SK-N-SH (cell line): ENCODE data around the gene STARD10. TPM values are rescaled to one million over a fixed set of nuclear protein-coding genes. Genes with fewer than 3 reads are reported as not detected.

Experiments used
- CTCF ChIA-PET: fragments of 300-600, 350-600 bp; formaldehyde crosslinking; extraction: SDS; loops from one replicate; lab custom pipeline; 2021; lab: Yijun Ruan, JAX
- POLR2A ChIA-PET: fragments of 350-600 bp; sonication (Branson Sonifier 250); formaldehyde crosslinking; extraction: SDS; loops from one replicate; lab custom pipeline; 2020; ENCODE audit warnings: antibody characterized with exemption, inconsistent platforms; lab: Yijun Ruan, JAX
- DNase-seq: peaks from one replicate; pipeline ENCODE4 v3.0.0; 2012
- H2AFZ ChIP-seq: fragments of 200-600 bp; sonication (generic); 2 replicates; pipeline ENCODE4 v1.8.1; 2016; ENCODE audit warnings: antibody characterized with exemption, mild to moderate bottlenecking, low read depth
- H3F3A ChIP-seq: fragments of 200-600 bp; sonication (generic); replicated peaks from 2 replicates; pipeline ENCODE3; 2016; ENCODE audit warnings: antibody characterized with exemption, mild to moderate bottlenecking; ENCODE audit not compliant: insufficient read depth
- H3K27ac ChIP-seq, 2 experiments: fragments of 200-500 bp in 1 of 2; fragments of 200-600 bp in 1 of 2; sonication (Bioruptor generic) in 1 of 2; sonication (generic), shearing (Covaris generic) in 1 of 2; 2 replicates each; pipeline versions ENCODE4 v1.5.1 to v1.6.1; 2014 to 2016; ENCODE audit warnings: low read depth in 2 of 2, inconsistent platforms in 1 of 2, low read length in 1 of 2, mild to moderate bottlenecking in 1 of 2, mixed read lengths in 1 of 2
- H3K27me3 ChIP-seq: fragments of 200-600 bp; sonication (generic), shearing (Covaris generic); 2 replicates; pipeline ENCODE4 v1.6.1; 2016; ENCODE audit warnings: mixed run types; ENCODE audit not compliant: insufficient read depth
- H3K36me3 ChIP-seq, 2 experiments: fragments of 200-500 bp in 1 of 2; fragments of 200-600 bp in 1 of 2; sonication (Bioruptor generic) in 1 of 2; sonication (generic) in 1 of 2; replicated peaks in 1 of 2; 2 replicates each; pipeline versions ENCODE3 to v1.5.1; 2014 to 2016; ENCODE audit warnings: low read length in 1 of 2, mild to moderate bottlenecking in 1 of 2; ENCODE audit not compliant: insufficient read depth in 2 of 2, control insufficient read depth in 1 of 2
- H3K4me1 ChIP-seq, 2 experiments: fragments of 200-500 bp in 1 of 2; fragments of 200-600 bp in 1 of 2; sonication (Bioruptor generic) in 1 of 2; sonication (generic), shearing (Covaris generic) in 1 of 2; 2 replicates each; pipeline versions ENCODE4 v1.5.1 to v1.6.1; 2014 to 2016; ENCODE audit warnings: low read depth in 1 of 2, low read length in 1 of 2, mixed run types in 1 of 2; ENCODE audit not compliant: insufficient read depth in 2 of 2, control insufficient read depth in 1 of 2
- H3K4me2 ChIP-seq: fragments of 200-600 bp; sonication (generic), shearing (Covaris generic); 2 replicates; pipeline ENCODE4 v1.6.1; 2017; ENCODE audit warnings: mixed run types
- H3K4me3 ChIP-seq, 2 experiments: fragments of 200-500 bp in 1 of 2; fragments of 200-600 bp in 1 of 2; sonication (Bioruptor generic) in 1 of 2; sonication (generic), shearing (Covaris generic) in 1 of 2; 2 replicates each; pipeline versions ENCODE4 v1.5.1 to v1.8.1; 2014 to 2016; ENCODE audit warnings: low read depth in 2 of 2, inconsistent platforms in 1 of 2, low read length in 1 of 2, mild to moderate bottlenecking in 1 of 2, mixed read lengths in 1 of 2, moderate library complexity in 1 of 2
- H3K79me2 ChIP-seq: fragments of 200-600 bp; sonication (generic); 2 replicates; pipeline ENCODE4 v1.8.1; 2017; ENCODE audit warnings: mild to moderate bottlenecking; ENCODE audit not compliant: insufficient read depth
- H3K9ac ChIP-seq: fragments of 200-600 bp; sonication (generic); 2 replicates; pipeline ENCODE4 v1.6.1; 2017; ENCODE audit warnings: mixed run types
- H3K9me2 ChIP-seq: fragments of 200-600 bp; sonication (generic); 2 replicates; pipeline ENCODE4 v1.6.1; 2017; ENCODE audit warnings: mixed run types
- H3K9me3 ChIP-seq: fragments of 200-600 bp; sonication (generic); 2 replicates; pipeline ENCODE4 v1.6.1; 2017; ENCODE audit warnings: mixed run types, mild to moderate bottlenecking, moderate library complexity
- H4K20me1 ChIP-seq: fragments of 200-600 bp; sonication (generic); 2 replicates; pipeline ENCODE4 v1.6.1; 2017; ENCODE audit warnings: mild to moderate bottlenecking, mixed run types; ENCODE audit not compliant: insufficient read depth
- ELF1 ChIP-seq: IDR thresholded peaks from 2 replicates; pipeline ENCODE4 v1.4.0; 2012
- EP300 ChIP-seq, 2 experiments: IDR thresholded peaks; 2 replicates each; pipeline versions ENCODE4 v1.4.0 to v1.6.1; 2012; ENCODE audit warnings: borderline replicate concordance in 1 of 2, low read depth in 1 of 2, low read length in 1 of 2
- FOXJ3 ChIP-seq: sonication (generic); formaldehyde crosslinking; IDR thresholded peaks from 2 replicates; pipeline ENCODE4 v1.5.1; 2020; ENCODE audit warnings: mild to moderate bottlenecking, missing genetic modification reagents
- GATA2 ChIP-seq: sonication (generic); formaldehyde crosslinking; IDR thresholded peaks from 2 replicates; pipeline ENCODE4 v1.5.0; 2020; ENCODE audit warnings: mild to moderate bottlenecking, missing genetic modification reagents
- IRF3 ChIP-seq: fragments of 150-350 bp; IDR thresholded peaks from 2 replicates; pipeline ENCODE4 v1.6.1; 2016; ENCODE audit warnings: mild to moderate bottlenecking, low read depth, low read length
- JUND ChIP-seq: IDR thresholded peaks from 2 replicates; pipeline ENCODE4 v1.4.0; 2012
- MEF2A ChIP-seq: IDR thresholded peaks from 2 replicates; pipeline ENCODE4 v1.4.0; 2012; ENCODE audit warnings: low read depth, borderline replicate concordance
- RCOR1 ChIP-seq: fragments of 150-350 bp; IDR thresholded peaks from 2 replicates; pipeline ENCODE4 v1.6.1; 2017; ENCODE audit warnings: antibody characterized with exemption, low read length
- RFX5 ChIP-seq: IDR thresholded peaks from 2 replicates; pipeline ENCODE4 v1.6.1; 2012; ENCODE audit warnings: mild to moderate bottlenecking, improper control_type of control experiment, low read length
- SMC3 ChIP-seq: IDR thresholded peaks from 2 replicates; pipeline ENCODE4 v1.6.1; 2012; ENCODE audit warnings: low read depth, low read length, improper control_type of control experiment
- WGBS: methylation state at CpG from one replicate; pipeline ENCODE4 v1.1.6; 2017; ENCODE audit warnings: low lambda C conversion rate; 5-methylcytosine and 5-hydroxymethylcytosine counted together
- polyA plus RNA-seq, 3 experiments: library from polyadenylated mRNA; depleted of rRNA; stranded (reverse); fragments of >200 nt; gene quantifications; 2 replicates each; pipeline ENCODE4 v1.2.3, GENCODE V29; 2012
- TF ChIP-seq, protein P1 (sequence below): IDR thresholded peaks from 2 replicates; pipeline ENCODE4 v1.6.1; 2012; ENCODE audit warnings: mild to moderate bottlenecking, low read depth, low read length, moderate library complexity
- TF ChIP-seq, protein P2 (sequence below): IDR thresholded peaks from 2 replicates; pipeline ENCODE4 v1.4.0; 2012; ENCODE audit warnings: low read depth
- TF ChIP-seq, protein P3 (sequence below): IDR thresholded peaks from 2 replicates; pipeline ENCODE4; 2012

STARD10 gene
- polyA plus RNA-seq, 1 of the 3 experiments (the other 2 are of a cell fraction) = 47.7 TPM

- Histone ChIP-seq H3K27ac (peak overlapping the region in 1 of 2 experiments; percentile 77; a peak in 1 of 4 replicates), H3K9ac (no peak overlapping the region), H3K36me3 (no peaks in the 10 kb centered on the region), H3K4me3 (no peak overlapping the region), H3K79me2 (peaks cover 24% of the 10 kb centered on the region; the same call in 1 of the 2 replicates), H3K4me1 (peaks cover 0 to 60% of the 10 kb centered on the region in 2 experiments; a peak in 2 of 4 replicates), H3K9me2 (no peaks in the 10 kb centered on the region), H3K27me3 (no peaks in the 10 kb centered on the region), H3K9me3 (no peaks in the 10 kb centered on the region), H2AFZ (no peak overlapping the region), H4K20me1 (no peaks in the 10 kb centered on the region; the same call in 1 of the 2 replicates), H3F3A (no peaks in the 10 kb centered on the region), H3K4me2 (no peak overlapping the region)
- TF ChIP-seq ELF1 (no peak), MEF2A (no peak), RFX5 (no peak), GATA2 (CRISPR knock-in tag) (no peak), SMC3 (no peak)
- WGBS = 75% methylated on average over 8 of the region's 11 CpGs
- DNase-seq = peak; percentile 71
- POLR2A ChIA-PET = interaction anchor here (1.0 kb wide), 1 partner anchor 23 kb away, joined by 5 read pairs; no protein-coding TSS in a partner anchor
- CTCF ChIA-PET = interaction anchor here (0.7 to 4.0 kb wide), 7 partner anchors 9 to 543 kb away, joined by 3 to 20 read pairs (median 3); partner anchors contain the start of gene STARD10
Observed at GRCh38 chr11:72745925-72746550, 47.8 kb downstream of the STARD10 start.

DNA sequence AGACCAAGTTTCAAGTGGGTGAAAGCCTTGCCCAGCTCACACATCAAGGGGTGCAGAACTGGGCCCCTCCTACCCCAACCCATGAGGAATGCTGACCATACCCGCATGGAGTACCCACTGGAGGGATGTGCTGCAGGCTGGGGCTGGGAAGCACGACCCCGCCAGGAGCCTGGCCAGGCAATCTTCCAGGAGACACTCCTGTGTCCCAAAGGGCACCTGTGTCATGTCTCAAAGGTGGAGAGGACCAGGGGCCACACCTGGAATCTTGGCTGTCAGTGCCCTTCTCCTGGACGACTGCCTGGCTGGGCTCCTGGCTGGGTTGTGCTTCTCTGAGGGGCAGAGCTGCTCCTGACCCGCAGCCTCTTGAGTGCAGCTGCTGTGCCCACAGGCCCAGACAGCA is 48.3 kb downstream of the STARD10 start:
- H3K4me3 ChIP-seq = no peak overlapping the region
- H3F3A ChIP-seq = no peaks in the 10 kb centered on the region
- no peaks in the 10 kb centered on the region for H3K9me2 ChIP-seq
- WGBS = no CpG with 5 or more reads among the region's 5 CpGs
- H3K36me3 ChIP-seq = no peaks in the 10 kb centered on the region
- no peaks in the 10 kb centered on the region for H3K27me3 ChIP-seq
- no peak overlapping the region for H3K4me2 ChIP-seq
- POLR2A ChIA-PET = no interaction called here
- TF ChIP-seq EP300 (IDR thresholded peaks at IDR 0.05; ENCODE audit: borderline replicate concordance in 1 of 2, low read depth in 1 of 2, low read length in 1 of 2) = no peak
- TF ChIP-seq, protein P1, sequence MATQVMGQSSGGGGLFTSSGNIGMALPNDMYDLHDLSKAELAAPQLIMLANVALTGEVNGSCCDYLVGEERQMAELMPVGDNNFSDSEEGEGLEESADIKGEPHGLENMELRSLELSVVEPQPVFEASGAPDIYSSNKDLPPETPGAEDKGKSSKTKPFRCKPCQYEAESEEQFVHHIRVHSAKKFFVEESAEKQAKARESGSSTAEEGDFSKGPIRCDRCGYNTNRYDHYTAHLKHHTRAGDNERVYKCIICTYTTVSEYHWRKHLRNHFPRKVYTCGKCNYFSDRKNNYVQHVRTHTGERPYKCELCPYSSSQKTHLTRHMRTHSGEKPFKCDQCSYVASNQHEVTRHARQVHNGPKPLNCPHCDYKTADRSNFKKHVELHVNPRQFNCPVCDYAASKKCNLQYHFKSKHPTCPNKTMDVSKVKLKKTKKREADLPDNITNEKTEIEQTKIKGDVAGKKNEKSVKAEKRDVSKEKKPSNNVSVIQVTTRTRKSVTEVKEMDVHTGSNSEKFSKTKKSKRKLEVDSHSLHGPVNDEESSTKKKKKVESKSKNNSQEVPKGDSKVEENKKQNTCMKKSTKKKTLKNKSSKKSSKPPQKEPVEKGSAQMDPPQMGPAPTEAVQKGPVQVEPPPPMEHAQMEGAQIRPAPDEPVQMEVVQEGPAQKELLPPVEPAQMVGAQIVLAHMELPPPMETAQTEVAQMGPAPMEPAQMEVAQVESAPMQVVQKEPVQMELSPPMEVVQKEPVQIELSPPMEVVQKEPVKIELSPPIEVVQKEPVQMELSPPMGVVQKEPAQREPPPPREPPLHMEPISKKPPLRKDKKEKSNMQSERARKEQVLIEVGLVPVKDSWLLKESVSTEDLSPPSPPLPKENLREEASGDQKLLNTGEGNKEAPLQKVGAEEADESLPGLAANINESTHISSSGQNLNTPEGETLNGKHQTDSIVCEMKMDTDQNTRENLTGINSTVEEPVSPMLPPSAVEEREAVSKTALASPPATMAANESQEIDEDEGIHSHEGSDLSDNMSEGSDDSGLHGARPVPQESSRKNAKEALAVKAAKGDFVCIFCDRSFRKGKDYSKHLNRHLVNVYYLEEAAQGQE = no peak
- TF ChIP-seq FOXJ3 = no peak
- TF ChIP-seq RCOR1 = no peak
- TF ChIP-seq, protein P2, sequence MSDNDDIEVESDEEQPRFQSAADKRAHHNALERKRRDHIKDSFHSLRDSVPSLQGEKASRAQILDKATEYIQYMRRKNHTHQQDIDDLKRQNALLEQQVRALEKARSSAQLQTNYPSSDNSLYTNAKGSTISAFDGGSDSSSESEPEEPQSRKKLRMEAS = no peak
- TF ChIP-seq JUND = no peak
- TF ChIP-seq IRF3 = no peak
- TF ChIP-seq, protein P3, sequence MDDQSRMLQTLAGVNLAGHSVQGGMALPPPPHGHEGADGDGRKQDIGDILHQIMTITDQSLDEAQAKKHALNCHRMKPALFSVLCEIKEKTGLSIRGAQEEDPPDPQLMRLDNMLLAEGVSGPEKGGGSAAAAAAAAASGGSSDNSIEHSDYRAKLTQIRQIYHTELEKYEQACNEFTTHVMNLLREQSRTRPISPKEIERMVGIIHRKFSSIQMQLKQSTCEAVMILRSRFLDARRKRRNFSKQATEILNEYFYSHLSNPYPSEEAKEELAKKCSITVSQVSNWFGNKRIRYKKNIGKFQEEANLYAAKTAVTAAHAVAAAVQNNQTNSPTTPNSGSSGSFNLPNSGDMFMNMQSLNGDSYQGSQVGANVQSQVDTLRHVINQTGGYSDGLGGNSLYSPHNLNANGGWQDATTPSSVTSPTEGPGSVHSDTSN = no peak
- no peaks in the 10 kb centered on the region; the same call in 1 of the 2 replicates for H4K20me1 ChIP-seq
- H3K79me2 ChIP-seq = peaks cover 19% of the 10 kb centered on the region; the same call in 1 of the 2 replicates
- CTCF ChIA-PET = interaction anchor here (1.4 to 4.0 kb wide), 3 partner anchors 8 to 48 kb away, joined by 3 to 20 read pairs (median 15); partner anchors contain the start of gene STARD10
- H3K9me3 ChIP-seq = no peaks in the 10 kb centered on the region
- H2AFZ ChIP-seq = no peak overlapping the region
- H3K27ac ChIP-seq = peak overlapping the region in 1 of 2 experiments; percentile 77; a peak in 1 of 4 replicates
- H3K9ac ChIP-seq = no peak overlapping the region
- no peak for DNase-seq
- peaks cover 0 to 61% of the 10 kb centered on the region in 2 experiments; a peak in 2 of 4 replicates for H3K4me1 ChIP-seq
